ENCODE results near the gene DCC.

DCC gene

GRCh38 chr18:53360501-53361443 is 1020.8 kb downstream of the DCC start:
- DNase-seq (ENCODE audit: low spot score) (no peak), FAIRE-seq (no peak)

DNA sequence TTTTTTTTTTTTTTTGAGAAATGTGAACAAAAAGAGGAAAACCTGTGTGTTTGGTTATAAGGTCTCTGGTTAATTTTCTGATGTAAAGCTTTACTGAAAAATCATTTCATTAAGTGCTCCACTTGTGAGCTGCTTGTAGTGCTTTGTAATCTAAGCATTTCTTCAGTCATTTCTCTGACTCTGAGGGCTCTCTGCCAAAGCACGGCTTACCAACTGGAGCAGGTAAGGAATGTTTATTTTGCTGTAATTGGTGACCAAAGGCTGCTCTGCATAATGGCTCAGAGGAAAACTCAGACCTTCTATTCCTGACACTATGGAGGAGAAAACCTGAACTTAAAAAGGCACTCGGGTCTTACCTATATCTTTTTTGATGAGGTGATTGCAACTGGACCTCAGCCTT is 1035.6 kb downstream of the DCC start:
- no peak for FAIRE-seq

GRCh38 chr18:53380063-53380639 is 1040.2 kb downstream of the DCC start:
- FAIRE-seq (no peak), DNase-seq (ENCODE audit: low spot score) (peak; percentile 2)

More for the DNA sequence above, 1035.6 kb downstream of the DCC start:
- DNase-seq (ENCODE audit: low spot score) = no peak

DNA sequence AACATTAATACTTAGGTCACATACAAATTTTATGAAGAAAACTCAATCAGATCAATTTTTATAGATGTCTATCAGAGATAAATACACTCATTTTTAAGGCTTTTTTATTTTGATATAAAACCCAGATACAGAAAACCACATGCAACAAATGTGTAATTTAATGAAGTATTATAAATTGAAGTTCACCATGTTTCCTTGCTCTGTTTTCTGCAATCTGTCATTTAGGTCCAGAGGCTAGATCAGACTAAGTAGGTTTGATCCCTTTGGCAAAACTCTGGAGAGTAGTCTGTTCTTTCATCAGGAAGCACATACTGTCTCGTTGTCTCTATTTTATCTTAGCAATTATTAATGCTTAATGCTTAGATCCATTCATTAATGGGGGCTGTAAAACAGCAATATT is 1042.9 kb downstream of the DCC start:
- no peak for DNase-seq (ENCODE audit: low spot score)
- no peak for FAIRE-seq

DNA sequence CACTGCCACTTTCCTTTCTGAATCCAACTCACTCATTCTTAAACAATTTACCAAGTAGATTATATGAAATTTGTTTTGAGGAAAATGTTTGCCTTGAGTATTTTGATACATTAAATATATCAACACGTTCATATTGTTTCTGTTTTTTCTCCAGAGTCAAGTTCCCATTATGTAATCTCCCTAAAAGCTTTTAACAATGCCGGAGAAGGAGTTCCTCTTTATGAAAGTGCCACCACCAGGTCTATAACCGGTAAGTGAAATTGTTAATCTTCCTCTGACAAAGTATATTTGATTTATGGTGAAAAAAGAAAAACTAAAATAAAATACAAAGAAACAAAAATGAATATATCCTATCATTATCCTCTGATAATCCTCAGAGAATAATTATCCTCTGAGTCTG is 1045.9 kb downstream of the DCC start:
- no peak for FAIRE-seq
- no peak for DNase-seq (ENCODE audit: low spot score)

DNA sequence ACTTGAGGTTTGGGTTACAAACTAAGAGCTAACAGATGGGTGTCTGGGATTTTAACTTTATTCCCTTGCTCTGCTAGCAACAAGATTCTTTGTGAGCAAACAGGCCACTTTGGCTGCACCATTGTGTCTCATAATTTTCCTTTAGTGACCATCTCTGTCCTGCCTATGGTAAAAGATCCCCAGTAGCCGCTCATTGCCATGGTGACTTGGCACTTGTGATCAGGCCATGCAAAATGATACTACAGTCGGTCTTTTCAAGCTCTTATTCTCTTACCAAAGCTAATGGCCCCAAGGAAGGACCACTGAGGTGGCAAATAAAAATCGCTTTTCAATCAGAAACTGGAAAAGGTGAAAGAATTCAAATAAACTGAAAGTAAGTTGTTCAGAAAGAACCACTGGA is 1047.6 kb downstream of the DCC start:
- no peak for DNase-seq (ENCODE audit: low spot score)
- FAIRE-seq = no peak

DNA sequence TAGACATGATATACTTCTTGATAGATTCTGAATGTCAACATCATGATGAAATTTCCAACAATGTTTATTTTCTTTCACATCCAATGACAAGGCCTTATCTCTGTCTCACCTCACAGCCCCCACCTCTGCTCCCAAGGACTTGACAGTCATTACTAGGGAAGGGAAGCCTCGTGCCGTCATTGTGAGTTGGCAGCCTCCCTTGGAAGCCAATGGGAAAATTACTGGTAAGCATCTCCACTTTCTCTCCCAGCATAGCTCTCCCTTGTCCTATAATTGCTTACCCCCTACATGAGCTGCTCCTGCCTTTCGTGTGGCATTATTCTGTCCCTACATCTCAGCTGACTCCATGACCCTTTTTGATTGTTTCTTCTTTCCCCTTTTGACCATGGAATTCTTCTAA is 1062.7 kb downstream of the DCC start:
- DNase-seq (ENCODE audit: low spot score) (no peak), FAIRE-seq (no peak)

DNA sequence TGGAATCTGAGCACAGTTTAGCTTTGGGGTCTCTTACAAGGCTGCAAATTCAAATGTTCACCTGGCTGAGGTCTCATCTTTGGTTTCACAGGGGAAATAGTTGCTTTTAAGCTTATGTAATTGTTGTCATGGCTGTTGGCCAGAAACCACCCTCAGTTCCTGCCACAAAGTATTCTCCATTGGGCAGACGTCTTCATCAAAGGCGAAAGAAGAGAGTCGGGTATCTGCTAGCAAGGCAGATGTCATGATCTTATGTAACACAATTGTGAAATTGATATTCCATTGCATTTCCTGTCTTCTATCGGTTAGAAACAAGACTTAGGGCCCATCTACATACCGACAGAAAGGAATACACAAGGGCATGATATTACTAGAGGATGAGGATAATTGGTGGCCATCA is 1068.3 kb downstream of the DCC start:
- FAIRE-seq (no peak), DNase-seq (ENCODE audit: low spot score) (no peak)

DNA sequence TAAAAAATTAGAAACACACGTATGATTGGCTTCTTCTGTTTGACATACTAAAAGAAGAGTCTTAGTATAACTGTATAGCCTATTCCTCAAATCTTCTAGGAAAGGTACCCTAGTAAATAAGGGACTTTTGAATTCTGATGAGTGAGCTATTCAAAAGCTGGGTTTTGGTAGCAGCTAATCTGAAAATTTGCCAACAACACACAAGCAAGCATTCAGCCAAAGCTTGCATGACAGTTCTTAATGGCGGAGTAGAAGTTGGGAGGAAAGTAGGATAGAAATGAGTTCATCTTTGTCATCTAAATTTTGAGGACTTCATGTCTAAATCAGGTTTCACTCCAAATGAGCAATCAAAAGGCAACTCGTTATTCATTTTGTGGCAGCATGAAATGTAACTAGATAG is 1071.5 kb downstream of the DCC start:
- FAIRE-seq (no peak), DNase-seq (ENCODE audit: low spot score) (no peak)

DNA sequence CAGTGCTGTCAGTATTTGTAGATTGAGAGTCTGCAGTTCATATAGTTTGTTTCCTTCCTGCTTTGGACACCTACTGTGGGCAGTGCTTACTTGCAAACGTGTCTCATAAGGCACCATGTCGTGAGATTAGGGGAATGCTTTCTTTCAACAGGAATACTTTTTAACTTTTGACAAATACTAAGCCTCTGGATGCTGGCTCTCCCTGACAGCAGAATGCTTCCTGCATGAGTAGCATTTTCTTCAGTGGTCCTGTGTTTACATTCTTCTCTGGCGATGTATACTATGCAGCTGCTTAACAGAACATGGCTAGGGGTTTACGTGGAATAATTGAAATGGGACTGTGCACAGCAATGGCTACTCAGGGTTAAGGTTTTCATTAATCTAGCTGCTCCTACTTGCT is 1077.0 kb downstream of the DCC start:
- no peak for FAIRE-seq
- DNase-seq (ENCODE audit: low spot score) = no peak

- DNase-seq (ENCODE audit: low spot score) (no peak), FAIRE-seq (no peak)
Observed at GRCh38 chr18:53421869-53422268, 1081.9 kb downstream of the DCC start.

DNA sequence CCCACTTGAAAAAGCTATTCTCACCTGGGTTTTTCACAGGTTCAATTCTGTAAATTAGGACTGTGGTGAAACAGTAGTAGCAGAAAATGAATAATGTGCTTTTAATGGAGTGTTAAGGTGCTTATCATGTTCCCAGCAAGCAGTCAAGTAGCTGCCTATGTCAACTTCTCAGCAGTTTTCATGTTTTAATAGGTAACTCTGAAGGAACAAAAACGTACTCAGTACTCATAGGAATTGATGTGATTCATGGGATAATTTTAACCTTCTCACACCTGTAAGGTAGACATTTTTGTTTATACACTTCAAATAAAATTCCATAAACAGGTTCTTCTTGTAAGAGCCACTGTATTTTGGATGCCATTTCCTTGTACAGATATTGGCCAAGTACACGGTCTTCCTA is 1082.9 kb downstream of the DCC start:
- FAIRE-seq = no peak
- no peak for DNase-seq (ENCODE audit: low spot score)

GRCh38 chr18:53426666-53427184 is 1086.7 kb downstream of the DCC start:
- no peak for DNase-seq (ENCODE audit: low spot score)
- FAIRE-seq = no peak

DNA sequence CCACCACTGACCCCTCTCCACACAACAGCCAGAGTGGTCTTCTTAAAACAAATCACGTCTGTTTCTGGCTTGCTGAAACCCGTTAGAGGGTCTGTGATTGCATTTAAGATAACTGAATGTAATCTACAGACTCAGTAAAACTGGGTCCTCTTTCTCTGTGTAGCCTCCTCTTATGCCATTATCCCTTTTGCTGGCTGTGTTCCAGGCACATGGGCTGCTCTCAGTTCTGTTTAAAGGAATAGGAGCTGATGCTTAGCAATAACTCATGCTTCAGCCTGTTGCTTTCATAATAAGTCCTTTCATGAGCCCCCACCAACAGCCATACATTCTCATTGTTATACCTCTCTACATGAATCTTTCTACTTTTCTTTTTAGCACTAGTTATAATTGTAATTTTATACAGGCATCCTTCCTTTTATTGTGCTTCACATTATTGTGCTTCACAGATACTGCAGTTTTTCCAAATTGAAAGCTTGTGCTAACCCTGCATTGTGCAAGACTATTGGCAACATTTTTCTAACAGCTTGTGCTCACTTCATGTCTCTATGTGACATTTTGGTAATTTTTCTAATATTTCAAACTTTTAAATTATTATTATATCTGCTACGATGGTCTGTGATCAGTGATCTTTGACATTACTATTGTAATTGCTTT is 1101.9 kb downstream of the DCC start:
- DNase-seq (ENCODE audit: low spot score) (no peak), FAIRE-seq (no peak)

DNA sequence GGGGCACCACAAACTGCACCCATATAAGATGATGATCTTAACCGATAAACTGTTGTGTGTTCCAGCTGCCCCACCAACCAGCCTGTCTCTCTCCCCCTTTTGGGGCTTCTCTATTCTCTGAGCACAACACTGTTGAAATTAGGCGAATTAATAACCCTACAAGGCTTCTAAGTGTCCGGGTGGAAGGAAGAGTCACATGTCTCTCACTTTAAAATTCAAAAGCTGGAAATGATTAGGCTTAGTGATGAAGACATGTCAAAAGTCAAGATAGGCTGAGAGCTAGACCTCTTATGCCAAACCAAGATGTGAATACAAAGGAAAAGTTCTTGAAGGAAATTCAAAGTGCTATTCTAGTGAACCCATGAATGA is 1102.4 kb downstream of the DCC start:
- no peak for DNase-seq (ENCODE audit: low spot score)
- no peak for FAIRE-seq

- FAIRE-seq (no peak), DNase-seq (ENCODE audit: low spot score) (no peak)
Observed at GRCh38 chr18:53443336-53443735, 1103.3 kb downstream of the DCC start.

GRCh38 chr18:53443831-53444230 is 1103.8 kb downstream of the DCC start:
- DNase-seq (ENCODE audit: low spot score) (no peak), FAIRE-seq (no peak)

DNA sequence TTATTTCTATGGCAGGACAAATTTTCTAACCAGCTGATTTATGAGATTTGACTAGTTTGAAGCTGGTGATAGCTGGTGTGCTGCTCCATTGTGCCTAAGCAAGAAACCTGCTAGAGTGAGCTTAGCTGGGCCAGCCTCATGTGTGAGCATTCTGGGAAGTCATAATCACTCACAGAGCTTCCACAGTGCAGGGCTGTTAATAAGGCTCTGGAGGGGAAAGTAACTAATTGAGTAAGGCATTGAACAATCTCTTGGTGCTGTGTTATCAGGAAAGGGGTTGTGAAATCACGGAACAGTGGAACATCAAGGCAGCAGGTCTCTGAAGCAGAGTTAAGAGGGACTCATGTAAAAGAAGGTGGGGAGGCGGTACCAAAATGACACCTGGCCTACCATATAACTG is 1111.9 kb downstream of the DCC start:
- no peak for FAIRE-seq
- no peak for DNase-seq (ENCODE audit: low spot score)

DNA sequence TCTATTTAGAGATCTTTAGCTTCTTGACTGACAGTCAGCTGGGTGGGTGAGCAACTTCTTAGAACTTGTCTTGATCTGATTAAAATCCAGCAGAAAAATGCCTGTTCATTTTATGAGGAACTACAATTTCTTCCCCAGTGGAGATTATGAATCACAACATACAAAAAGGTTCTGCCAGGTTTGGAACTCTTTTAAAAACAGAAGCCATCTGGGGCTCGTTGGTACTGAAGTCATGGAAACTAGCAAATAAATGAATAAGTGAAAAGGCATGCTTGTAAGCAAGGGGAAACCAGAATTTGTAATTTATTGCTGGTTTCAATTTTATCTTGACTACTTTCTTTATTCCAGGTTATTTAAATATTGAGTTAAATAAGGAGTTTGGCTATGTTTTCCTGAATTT is 1117.1 kb downstream of the DCC start:
- no peak for FAIRE-seq
- DNase-seq (ENCODE audit: low spot score) = no peak

DNA sequence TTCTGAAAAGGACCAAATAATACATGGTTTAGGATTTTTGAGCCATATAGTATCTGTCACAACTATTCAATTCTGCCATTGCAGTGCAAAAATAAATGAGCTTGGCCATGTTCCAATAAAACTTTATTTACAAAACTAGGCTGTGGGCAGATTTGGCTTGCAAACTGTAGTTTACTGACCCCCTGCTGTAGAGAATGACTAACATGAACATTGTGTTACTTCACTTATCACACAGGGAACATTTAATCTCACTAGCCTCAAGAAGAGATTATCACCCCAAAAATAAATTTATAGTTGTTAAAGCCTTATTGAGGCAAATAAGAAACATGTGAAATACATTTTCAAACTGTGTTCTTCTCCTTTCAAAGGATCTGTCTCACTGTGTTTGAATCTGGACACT is 1118.3 kb downstream of the DCC start:
- FAIRE-seq = no peak
- DNase-seq (ENCODE audit: low spot score) = no peak

- FAIRE-seq = no peak
- DNase-seq (ENCODE audit: low spot score) = no peak
Observed at GRCh38 chr18:53458944-53459580, 1119.1 kb downstream of the DCC start.

GRCh38 chr18:53467756-53468155 is 1127.8 kb downstream of the DCC start:
- no peak for DNase-seq (ENCODE audit: low spot score)

More at GRCh38 chr18:53467756-53468155, 1127.8 kb downstream of the DCC start:
- FAIRE-seq = no peak
